ENCODE measurements around the gene NPAS4. TPM values are rescaled to one million over a fixed set of nuclear protein-coding genes. Genes with fewer than 3 reads are reported as not detected.

Gene NPAS4
- total and polyA plus RNA-seq, 9 of the 15 experiments (the other 6 are each of a cell fraction or from before 2014, with no cell fraction given): not detected

- no peak for TF ChIP-seq GMEB1 (CRISPR knock-in tag; IDR thresholded peaks at IDR 0.05)
- no peak for TF ChIP-seq PREB (CRISPR knock-in tag; IDR thresholded peaks at IDR 0.05)
- peak; percentile 64; the same call in 1 of the 2 replicates for TF ChIP-seq ERF (CRISPR knock-in tag; IDR thresholded peaks at IDR 0.05)
- TF ChIP-seq TGIF2 (CRISPR knock-in tag; IDR thresholded peaks at IDR 0.05): no peak
- no peak for TF ChIP-seq ZNF512 (tag; IDR thresholded peaks at IDR 0.05)
- 0 out of 2 replicates have a peak, but pooled peaks have one; percentile 10 for TF ChIP-seq SMARCE1 (IDR thresholded peaks at IDR 0.05)
- TF ChIP-seq GATAD2B (IDR thresholded peaks at IDR 0.05; ENCODE audit: borderline replicate concordance): peak; percentile 25; the same call in 1 of the 2 replicates
- TF ChIP-seq NBN (IDR thresholded peaks at IDR 0.05; ENCODE audit: low read depth): no peak
- TF ChIP-seq E2F3 (CRISPR knock-in tag; IDR thresholded peaks at IDR 0.05): 0 out of 2 replicates have a peak, but pooled peaks have one; percentile 38
- TF ChIP-seq SMAD3 (CRISPR knock-in tag; conservative IDR thresholded peaks at IDR 0.05): no peak
- no peak for TF ChIP-seq TSC22D4 (tag; IDR thresholded peaks at IDR 0.05)
- peak; percentile 63 for TF ChIP-seq ZBTB1 (CRISPR knock-in tag; IDR thresholded peaks at IDR 0.05; ENCODE audit: borderline replicate concordance, low read depth)
- no peak for TF ChIP-seq ZFP91 (CRISPR knock-in tag; IDR thresholded peaks at IDR 0.05)
- no peak for TF ChIP-seq ATF1 (CRISPR knock-in tag; IDR thresholded peaks at IDR 0.05)
- TF ChIP-seq ATF1 (tag; IDR thresholded peaks at IDR 0.05): no peak
- TF ChIP-seq CTBP1 (IDR thresholded peaks at IDR 0.05; ENCODE audit: borderline replicate concordance): peak; percentile 35; the same call in 1 of the 2 replicates
- TF ChIP-seq GTF2F1 (IDR thresholded peaks at IDR 0.05; ENCODE audit: low read depth, low read length): no peak; the same call in 1 of the 2 replicates
- TF ChIP-seq EP400 (IDR thresholded peaks at IDR 0.05): peak; percentile 45; the same call in 1 of the 2 replicates
- no peak for TF ChIP-seq NELFE (IDR thresholded peaks at IDR 0.05; ENCODE audit: insufficient read depth, insufficient read length)
- TF ChIP-seq ZBTB33 (CRISPR knock-in tag; IDR thresholded peaks at IDR 0.05): no peak
- TF ChIP-seq RCOR1 (IDR thresholded peaks at IDR 0.05; ENCODE audit: borderline replicate concordance in 1 of 2, low read depth in 2 of 2, low read length in 2 of 2): peak in 1 of 2 experiments; percentile 11; a peak in 1 of 4 replicates
These were observed 49.0 kb upstream of the NPAS4 start, which contains the start of gene SLC29A2 (continued) for GRCh38 chr11:66371627-66372415.
